Measurements from ENCODE around the gene GJC2.

The GJC2 gene

DNA sequence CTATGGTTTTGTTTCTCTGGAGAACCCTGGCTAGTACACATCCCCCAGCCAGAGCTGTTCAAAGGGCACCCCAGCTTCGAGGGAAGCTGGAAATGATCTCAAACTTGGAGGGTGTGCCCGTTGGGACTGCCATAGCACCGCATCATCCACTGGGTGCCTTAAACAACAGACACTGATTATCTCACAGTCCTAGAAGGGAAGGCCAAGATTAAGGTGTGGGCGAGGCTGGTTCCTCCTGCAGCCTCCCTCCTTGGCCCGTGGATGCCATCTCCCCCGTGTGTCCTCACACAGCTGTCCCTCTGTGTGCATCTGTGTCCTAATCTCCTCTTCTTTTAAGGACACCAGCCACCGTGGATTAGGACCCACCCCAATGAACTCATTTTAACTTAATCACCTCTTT, 11.6 kb downstream of the GJC2 start:
- Histone ChIP-seq H3K36me3 (ENCODE audit: control insufficient read depth, insufficient read depth, low read length) (no peaks in the 10 kb centered on the region), H3K27ac (ENCODE audit: low read depth, low read length) (no peak overlapping the region), H3K27me3 (ENCODE audit: control insufficient read depth, insufficient read depth, low read length) (peaks cover 10% of the 10 kb centered on the region), H3K4me3 (ENCODE audit: low read depth, low read length) (no peak overlapping the region), H3K4me1 (ENCODE audit: control insufficient read depth, insufficient read depth, low read length) (peaks cover 11% of the 10 kb centered on the region; the same call in 1 of the 2 replicates), H3K9ac (ENCODE audit: low read depth, low read length) (no peak overlapping the region), H3K9me3 (ENCODE audit: control insufficient read depth, insufficient read depth, low read length) (no peaks in the 10 kb centered on the region)

DNA sequence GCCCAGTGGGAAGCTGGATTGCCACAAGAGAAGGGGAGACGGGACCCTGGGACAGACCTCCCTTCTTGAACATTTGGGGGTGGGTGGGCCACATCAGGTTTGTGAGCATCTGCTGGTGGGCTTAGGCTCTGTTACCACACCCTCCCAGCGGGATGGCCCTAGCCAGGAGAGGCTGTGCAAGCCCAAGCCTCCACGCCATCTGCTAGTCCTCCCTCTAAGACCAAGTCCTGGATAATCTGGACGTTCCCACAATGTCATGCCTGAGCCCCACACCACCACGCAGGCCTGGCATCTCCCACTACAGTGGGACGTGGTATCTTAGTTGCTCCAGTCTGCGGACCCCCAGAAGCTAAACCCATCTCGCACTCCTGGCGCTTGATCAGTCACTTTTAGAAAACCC, 12.1 kb downstream of the GJC2 start:
- Histone ChIP-seq H3K9me3 (ENCODE audit: control insufficient read depth, insufficient read depth, low read length) (no peaks in the 10 kb centered on the region), H3K4me1 (ENCODE audit: control insufficient read depth, insufficient read depth, low read length) (peaks cover 11% of the 10 kb centered on the region; the same call in 1 of the 2 replicates), H3K9ac (ENCODE audit: low read depth, low read length) (no peak overlapping the region), H3K4me3 (ENCODE audit: low read depth, low read length) (no peak overlapping the region), H3K27ac (ENCODE audit: low read depth, low read length) (no peak overlapping the region), H3K36me3 (ENCODE audit: control insufficient read depth, insufficient read depth, low read length) (no peaks in the 10 kb centered on the region), H3K27me3 (ENCODE audit: control insufficient read depth, insufficient read depth, low read length) (peaks cover 10% of the 10 kb centered on the region)

DNA sequence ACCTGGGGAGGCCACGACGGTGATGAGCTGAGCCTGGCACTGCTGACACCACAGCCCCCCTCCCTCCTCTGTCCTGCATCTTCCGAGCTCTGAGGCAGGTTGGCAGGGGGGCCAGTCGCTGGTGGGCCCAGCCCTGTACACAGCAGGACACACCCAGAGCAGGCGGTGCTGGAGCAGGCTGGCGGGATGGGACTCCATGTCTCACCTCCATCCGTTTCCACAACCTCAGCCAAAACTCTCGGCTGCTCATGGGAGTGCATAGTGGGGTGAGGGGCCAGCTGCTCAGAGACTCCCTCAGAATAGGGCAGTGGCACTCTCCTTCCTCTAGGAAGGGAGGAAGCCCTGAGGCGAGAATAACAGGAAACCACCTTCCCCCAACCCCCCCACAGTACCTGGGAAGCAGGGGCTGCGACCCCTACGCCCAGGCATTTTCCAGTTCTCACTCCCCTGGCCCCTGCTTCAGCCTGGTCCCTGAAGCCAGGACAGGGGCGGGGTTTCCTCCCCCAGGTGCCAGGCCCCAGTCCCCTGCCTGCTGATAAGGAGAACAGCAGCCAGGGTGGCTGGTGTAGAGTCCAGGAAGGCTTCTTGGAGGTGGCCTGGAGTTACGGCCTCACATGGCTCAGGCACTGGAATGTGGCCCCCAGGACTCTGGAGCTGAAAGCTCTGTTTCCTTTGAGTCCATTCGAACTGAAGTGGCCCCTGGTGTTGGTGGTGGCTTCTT, 12.7 kb downstream of the GJC2 start:
- H3K9me3 ChIP-seq (ENCODE audit: control insufficient read depth, insufficient read depth, low read length): no peaks in the 10 kb centered on the region
- H3K36me3 ChIP-seq (ENCODE audit: control insufficient read depth, insufficient read depth, low read length): no peaks in the 10 kb centered on the region
- H3K9ac ChIP-seq (ENCODE audit: low read depth, low read length): no peak overlapping the region
- H3K4me3 ChIP-seq (ENCODE audit: low read depth, low read length): no peak overlapping the region
- H3K27me3 ChIP-seq (ENCODE audit: control insufficient read depth, insufficient read depth, low read length): peaks cover 10% of the 10 kb centered on the region
- peak overlapping the region; percentile 47 for H3K27ac ChIP-seq (ENCODE audit: low read depth, low read length)
- H3K4me1 ChIP-seq (ENCODE audit: control insufficient read depth, insufficient read depth, low read length): peaks cover 11% of the 10 kb centered on the region; the same call in 1 of the 2 replicates

DNA sequence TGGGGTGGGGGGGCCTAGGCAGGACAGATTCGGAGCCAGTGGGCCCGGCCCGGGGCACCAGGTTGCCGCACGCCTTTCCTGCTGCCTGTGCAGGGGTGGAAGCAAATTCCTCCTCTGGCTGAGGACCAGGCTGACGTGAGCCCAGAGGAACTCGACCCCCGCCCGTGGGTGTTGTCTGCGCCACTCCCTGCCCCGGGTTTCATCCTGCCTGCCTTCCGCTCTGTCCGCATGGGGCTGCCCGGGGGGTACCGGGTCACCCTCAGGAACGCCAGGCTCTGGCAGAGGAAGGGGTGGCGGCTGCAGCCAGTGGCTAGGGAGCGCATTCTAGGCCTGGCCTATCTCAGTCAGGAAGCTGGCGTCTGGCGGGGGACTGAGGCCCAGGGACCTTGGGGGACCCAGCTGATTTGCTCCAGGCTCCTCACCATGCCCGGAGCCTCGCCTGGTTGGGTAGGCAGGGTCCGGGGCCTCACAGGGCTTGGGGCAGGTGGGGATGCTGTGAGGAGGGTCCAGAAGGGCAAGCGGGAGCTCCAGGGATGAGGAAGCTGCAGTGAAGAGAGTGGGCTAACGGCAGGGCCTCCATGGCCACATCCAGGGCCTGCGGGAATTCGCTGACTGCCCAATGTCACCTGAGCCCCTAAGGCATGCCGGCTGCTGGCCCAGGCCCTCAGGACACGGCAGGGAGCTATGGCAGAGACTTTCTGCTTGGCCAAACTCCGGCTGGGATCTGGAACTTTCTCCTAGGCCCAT, 13.4 kb downstream of the GJC2 start:
- Histone ChIP-seq H3K4me1 (ENCODE audit: control insufficient read depth, insufficient read depth, low read length) (peaks cover 11% of the 10 kb centered on the region; the same call in 1 of the 2 replicates), H3K36me3 (ENCODE audit: control insufficient read depth, insufficient read depth, low read length) (no peaks in the 10 kb centered on the region), H3K9me3 (ENCODE audit: control insufficient read depth, insufficient read depth, low read length) (no peaks in the 10 kb centered on the region), H3K27ac (ENCODE audit: low read depth, low read length) (peak overlapping the region; percentile 47), H3K27me3 (ENCODE audit: control insufficient read depth, insufficient read depth, low read length) (peaks cover 8% of the 10 kb centered on the region), H3K4me3 (ENCODE audit: low read depth, low read length) (no peak overlapping the region), H3K9ac (ENCODE audit: low read depth, low read length) (no peak overlapping the region)

DNA sequence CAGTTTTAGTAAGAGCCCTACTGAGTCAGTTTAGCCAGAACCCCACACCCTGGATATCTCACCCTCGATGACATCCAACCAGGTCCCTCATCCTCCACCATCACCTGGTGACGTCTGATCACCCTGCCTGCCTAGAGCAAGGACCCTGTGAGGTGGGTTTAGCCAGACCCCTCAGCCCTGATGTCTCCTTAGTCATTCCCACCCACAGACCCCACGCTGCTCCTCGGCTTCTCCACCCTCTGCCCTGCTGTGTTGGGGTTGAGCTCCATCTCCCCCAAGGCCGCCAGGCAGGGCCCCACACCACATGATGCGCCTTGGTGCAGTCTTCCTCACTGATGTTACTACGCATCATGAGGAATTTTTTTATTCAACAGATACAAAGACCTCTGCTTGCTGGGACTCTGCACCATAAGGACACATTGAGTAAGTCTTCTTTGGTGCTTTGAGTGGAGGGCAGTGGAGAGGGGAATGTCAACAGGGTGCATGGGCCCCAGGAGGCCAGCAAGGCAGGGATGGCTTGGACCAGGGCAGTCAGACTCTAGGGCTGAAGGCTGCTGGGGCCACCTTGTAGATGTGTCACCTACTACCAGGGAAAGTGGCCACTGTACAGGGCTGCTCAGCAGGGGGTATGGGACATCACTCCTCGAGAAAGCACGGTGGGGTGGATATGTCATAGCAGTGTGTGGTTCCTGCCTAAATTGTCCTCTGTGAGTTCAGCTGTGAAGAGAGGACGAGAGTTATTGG, 14.2 kb downstream of the GJC2 start:
- peaks cover 11% of the 10 kb centered on the region; the same call in 1 of the 2 replicates for H3K4me1 ChIP-seq (ENCODE audit: control insufficient read depth, insufficient read depth, low read length)
- no peak overlapping the region for H3K9ac ChIP-seq (ENCODE audit: low read depth, low read length)
- H3K27ac ChIP-seq (ENCODE audit: low read depth, low read length): no peak overlapping the region

DNA sequence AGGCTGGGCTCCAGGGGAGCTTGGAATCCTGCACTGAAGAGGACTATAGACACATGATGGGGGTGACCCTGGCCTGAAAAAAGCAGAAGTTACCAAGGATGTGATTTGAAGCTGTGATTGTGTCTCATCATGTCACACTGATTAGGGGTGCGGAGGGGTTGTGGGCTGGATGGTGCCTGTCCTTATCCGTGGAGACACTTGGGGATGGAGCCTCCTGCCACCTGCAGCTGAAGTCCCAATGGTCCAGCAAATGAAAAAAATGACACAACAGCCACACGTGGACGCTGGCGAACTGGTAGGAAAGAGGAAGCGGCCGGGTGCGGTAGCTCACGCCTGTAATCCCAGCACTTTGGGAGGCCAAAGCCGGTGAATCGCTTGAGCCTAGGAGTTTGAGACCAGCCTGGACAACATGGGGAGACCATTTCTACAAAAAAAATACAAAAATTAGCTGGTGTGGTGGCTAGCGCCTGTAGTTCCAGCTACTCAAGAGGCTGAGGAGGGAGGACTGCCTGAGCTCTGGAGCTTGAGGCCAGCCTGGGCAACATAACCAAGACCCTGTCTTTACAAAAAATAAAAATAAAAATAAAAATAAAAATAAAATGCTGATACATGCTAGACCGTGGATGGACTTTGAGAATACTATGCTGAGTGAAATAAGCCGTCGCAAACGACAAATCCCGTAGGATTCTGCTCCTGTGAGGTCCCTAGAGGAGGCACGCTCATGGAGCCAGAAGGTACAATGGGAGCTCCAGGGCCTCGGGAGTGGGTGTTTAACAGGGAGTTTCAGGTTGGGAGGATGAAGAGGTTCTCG, 15.0 kb downstream of the GJC2 start:
- Histone ChIP-seq H3K9ac (ENCODE audit: low read depth, low read length) (peak overlapping the region; percentile 63), H3K27ac (ENCODE audit: low read depth, low read length) (peak overlapping the region; percentile 66), H3K36me3 (ENCODE audit: control insufficient read depth, insufficient read depth, low read length) (no peaks in the 10 kb centered on the region), H3K27me3 (ENCODE audit: control insufficient read depth, insufficient read depth, low read length) (0 out of 2 replicates have a peak, but pooled peaks cover 2% of the 10 kb centered on the region), H3K9me3 (ENCODE audit: control insufficient read depth, insufficient read depth, low read length) (no peaks in the 10 kb centered on the region), H3K4me3 (ENCODE audit: low read depth, low read length) (peak overlapping the region; percentile 66), H3K4me1 (ENCODE audit: control insufficient read depth, insufficient read depth, low read length) (peaks cover 11% of the 10 kb centered on the region; the same call in 1 of the 2 replicates)

More for the DNA sequence above, 14.2 kb downstream of the GJC2 start:
- Histone ChIP-seq H3K27me3 (ENCODE audit: control insufficient read depth, insufficient read depth, low read length) (peaks cover 4% of the 10 kb centered on the region; the same call in 1 of the 2 replicates), H3K36me3 (ENCODE audit: control insufficient read depth, insufficient read depth, low read length) (no peaks in the 10 kb centered on the region), H3K9me3 (ENCODE audit: control insufficient read depth, insufficient read depth, low read length) (no peaks in the 10 kb centered on the region), H3K4me3 (ENCODE audit: low read depth, low read length) (no peak overlapping the region)

DNA sequence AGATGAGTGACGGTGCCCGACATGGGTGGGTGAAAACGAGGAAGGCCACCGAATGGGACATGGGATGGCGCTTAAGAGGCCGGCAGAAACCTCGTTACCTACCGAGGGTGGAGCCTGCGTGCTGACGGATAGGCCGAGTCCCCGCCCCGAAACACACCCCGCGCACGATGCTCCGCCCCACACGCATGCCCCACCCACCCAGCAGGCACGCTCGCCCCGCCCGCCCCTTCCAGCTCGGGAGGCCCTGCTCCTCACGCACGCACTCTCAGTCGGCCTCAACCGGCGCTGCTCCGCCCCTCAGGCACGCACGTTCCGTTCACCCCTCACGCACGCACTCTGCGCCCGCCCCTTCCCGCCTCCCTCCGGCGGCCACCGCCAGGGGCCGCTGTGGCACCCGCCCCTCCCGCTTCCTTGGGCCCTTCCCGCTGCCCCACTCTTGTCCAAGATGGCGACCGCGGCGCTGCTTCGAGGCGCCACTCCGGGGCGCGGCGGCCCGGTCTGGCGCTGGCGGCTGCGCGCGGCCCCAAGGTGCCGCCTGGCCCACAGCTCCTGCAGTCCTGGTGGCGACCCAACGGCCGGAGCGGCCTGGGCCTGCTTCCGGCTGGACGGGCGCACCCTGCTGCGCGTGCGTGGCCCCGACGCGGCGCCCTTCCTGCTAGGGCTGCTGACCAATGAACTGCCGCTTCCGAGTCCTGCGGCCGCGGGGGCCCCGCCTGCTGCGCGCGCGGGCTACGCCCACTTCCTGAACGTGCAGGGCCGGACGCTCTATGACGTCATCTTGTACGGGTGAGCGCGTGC, 15.8 kb downstream of the GJC2 start, which contains the start of gene IBA57:
TSS of gene IBA57 (plus strand) at position 433 of the 798 bp plus-strand sequence. CDS start at position 446, 13 bp downstream.
- Histone ChIP-seq H3K36me3 (ENCODE audit: control insufficient read depth, insufficient read depth, low read length) (no peaks in the 10 kb centered on the region), H3K27ac (ENCODE audit: low read depth, low read length) (peak within 1 kb of the TSS; percentile 100), H3K4me3 (ENCODE audit: low read depth, low read length) (peak within 1 kb of the TSS; percentile 66), H3K27me3 (ENCODE audit: control insufficient read depth, insufficient read depth, low read length) (0 out of 2 replicates have a peak, but pooled peaks cover 2% of the 10 kb centered on the region), H3K4me1 (ENCODE audit: control insufficient read depth, insufficient read depth, low read length) (peaks cover 11% of the 10 kb centered on the region; the same call in 1 of the 2 replicates), H3K9ac (ENCODE audit: low read depth, low read length) (peak within 1 kb of the TSS; percentile 96), H3K9me3 (ENCODE audit: control insufficient read depth, insufficient read depth, low read length) (no peaks in the 10 kb centered on the region)

DNA sequence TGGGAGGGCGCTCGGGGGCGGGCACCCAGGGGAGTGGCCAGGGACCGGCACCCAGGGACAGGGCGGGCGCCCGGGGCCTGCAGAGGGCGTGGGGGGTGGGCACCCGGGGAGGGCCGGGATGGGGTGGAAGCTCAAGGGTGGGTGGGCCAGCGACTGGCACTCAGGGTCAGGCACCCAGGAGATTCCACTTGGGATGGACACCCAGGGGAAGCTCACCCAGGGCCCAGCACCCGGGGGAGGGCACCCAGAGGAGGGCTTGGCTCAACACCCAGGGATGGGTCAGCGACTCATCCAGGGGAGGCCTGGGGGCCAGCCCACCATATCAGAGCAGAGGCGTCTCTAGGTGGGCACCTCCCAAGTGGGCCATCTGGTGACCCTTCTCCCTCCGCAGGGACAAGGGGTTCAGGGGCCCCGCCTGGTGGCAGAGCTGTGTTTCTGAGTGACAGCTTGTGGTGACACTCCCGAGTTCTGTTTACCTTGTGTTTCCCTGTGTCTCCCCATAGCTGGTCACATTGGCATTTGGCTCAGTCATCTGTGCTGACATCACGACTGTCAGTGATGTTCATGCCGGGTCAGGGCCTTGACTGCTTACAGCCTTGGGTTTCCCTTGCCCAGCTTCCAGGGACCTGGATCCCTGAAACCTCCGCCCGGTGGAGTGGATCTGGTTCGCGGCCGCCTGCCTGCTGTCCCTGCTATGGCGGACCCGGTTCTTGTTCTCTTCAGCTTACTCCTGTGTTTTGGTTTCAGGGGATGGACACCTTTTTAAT, 16.6 kb downstream of the GJC2 start:
- Histone ChIP-seq H3K36me3 (ENCODE audit: control insufficient read depth, insufficient read depth, low read length) (no peaks in the 10 kb centered on the region), H3K4me1 (ENCODE audit: control insufficient read depth, insufficient read depth, low read length) (peaks cover 11% of the 10 kb centered on the region; the same call in 1 of the 2 replicates), H3K27me3 (ENCODE audit: control insufficient read depth, insufficient read depth, low read length) (0 out of 2 replicates have a peak, but pooled peaks cover 2% of the 10 kb centered on the region), H3K9ac (ENCODE audit: low read depth, low read length) (peak overlapping the region; percentile 16), H3K27ac (ENCODE audit: low read depth, low read length) (peak overlapping the region; percentile 100), H3K4me3 (ENCODE audit: low read depth, low read length) (peak overlapping the region; percentile 66), H3K9me3 (ENCODE audit: control insufficient read depth, insufficient read depth, low read length) (no peaks in the 10 kb centered on the region)

DNA sequence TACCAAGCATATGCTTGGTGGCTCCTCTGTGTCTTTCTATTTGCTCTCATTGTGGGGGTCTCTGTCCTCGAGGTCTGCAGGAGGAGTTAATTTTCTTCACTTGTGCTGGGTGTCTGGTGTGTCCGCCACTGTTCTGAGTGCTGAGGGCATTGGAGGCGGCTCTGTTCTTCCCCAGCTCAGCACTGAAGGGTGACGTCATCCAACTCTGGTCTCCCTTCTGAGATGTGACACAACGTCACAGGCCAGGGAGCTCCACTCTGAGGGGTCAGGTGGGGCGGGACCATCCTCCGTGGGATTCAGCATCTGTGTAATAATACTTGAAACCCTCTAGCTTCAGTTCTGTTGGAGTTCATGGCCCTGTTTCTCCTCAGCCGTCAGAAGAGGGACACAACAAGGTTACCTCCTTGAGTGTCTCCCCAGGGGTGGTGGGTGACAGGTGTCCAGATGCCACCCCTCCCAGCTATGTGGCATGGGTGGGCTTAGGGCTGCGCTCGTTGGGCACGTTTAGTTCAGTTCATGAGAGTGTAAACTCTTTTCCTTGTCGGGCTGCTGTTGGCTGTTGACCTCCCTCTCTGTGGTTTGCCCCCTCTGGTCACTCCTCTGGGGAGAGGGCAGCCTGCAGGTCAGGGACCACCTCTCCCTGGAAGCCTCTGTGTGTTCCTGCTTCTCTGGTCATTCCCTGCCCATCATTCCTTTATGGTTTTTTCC, 19.0 kb downstream of the GJC2 start:
- Histone ChIP-seq H3K4me1 (ENCODE audit: control insufficient read depth, insufficient read depth, low read length) (no peaks in the 10 kb centered on the region), H3K4me3 (ENCODE audit: low read depth, low read length) (no peak overlapping the region), H3K27ac (ENCODE audit: low read depth, low read length) (no peak overlapping the region), H3K9me3 (ENCODE audit: control insufficient read depth, insufficient read depth, low read length) (no peaks in the 10 kb centered on the region), H3K27me3 (ENCODE audit: control insufficient read depth, insufficient read depth, low read length) (no peaks in the 10 kb centered on the region), H3K36me3 (ENCODE audit: control insufficient read depth, insufficient read depth, low read length) (no peaks in the 10 kb centered on the region), H3K9ac (ENCODE audit: low read depth, low read length) (no peak overlapping the region)
